Measurements from ENCODE around the gene RAB7A. TPM values are rescaled to one million over a fixed set of nuclear protein-coding genes. Genes with fewer than 3 reads are reported as not detected.

The RAB7A gene
- total RNA-seq, 3 donors from 2014 or later, result 358 to 449 (median 407) TPM

Other genes with a start within 250 kb of the RAB7A start
- 10 to 100 TPM in 2 of 3 donors, 1 to 10 TPM in 1; 2.3 to 13.7 (median 12.2) TPM for gene GATA2, start 233.0 kb upstream of the RAB7A start, total RNA-seq
- 100 to 1,000 TPM; 189 to 209 (median 195) TPM for gene RPN1, start 75.4 kb upstream of the RAB7A start, total RNA-seq
- 10 to 100 TPM; 60.0 to 71.1 (median 60.6) TPM for gene ACAD9, start 153.4 kb downstream of the RAB7A start, total RNA-seq